ENCODE measurements around the gene ANKRD49. TPM values are rescaled to one million over a fixed set of nuclear protein-coding genes. Genes with fewer than 3 reads are reported as not detected.
A peak's percentile ranks its signal among the peaks of the same experiment; 100 is the strongest.
"Not testable (repeated sequence)": the region's sequence is repeated elsewhere in the genome, so short reads cannot be mapped to it uniquely, and the experiment has no call there.

Gene ANKRD49
- total RNA-seq, 1 donor from 2014 or later: 8.6 TPM

GRCh38 chr11:94506513-94506912 lies 12.7 kb downstream of the ANKRD49 start:
- DNase-seq (ENCODE audit: low read depth, low spot score): not testable (repeated sequence)

- DNase-seq (ENCODE audit: low read depth, low spot score): no peak
These were observed 13.7 kb downstream of the ANKRD49 start for GRCh38 chr11:94507485-94507884.

- DNase-seq (ENCODE audit: low read depth, low spot score): no peak
These were observed 18.4 kb downstream of the ANKRD49 start, which contains the start of gene C11orf97 for GRCh38 chr11:94511932-94512781. Gene C11orf97 (plus strand): TSS chr11:94512461. CDS start chr11:94512529, 68 bp downstream.

- DNase-seq (ENCODE audit: low read depth, low spot score): no peak
These were observed 19.3 kb downstream of the ANKRD49 start for GRCh38 chr11:94513091-94513490.

- no peak for DNase-seq (ENCODE audit: low read depth, low spot score)
These were observed 21.6 kb downstream of the ANKRD49 start for GRCh38 chr11:94515398-94515797.

GRCh38 chr11:94516725-94517124 lies 22.9 kb downstream of the ANKRD49 start:
- no peak for DNase-seq (ENCODE audit: low read depth, low spot score)

GRCh38 chr11:94518300-94518699 lies 24.5 kb downstream of the ANKRD49 start:
- DNase-seq (ENCODE audit: low read depth, low spot score): no peak

- DNase-seq (ENCODE audit: low read depth, low spot score): no peak
These were observed 25.8 kb downstream of the ANKRD49 start for GRCh38 chr11:94519478-94520084.

- no peak for DNase-seq (ENCODE audit: low read depth, low spot score)
These were observed 27.9 kb downstream of the ANKRD49 start for GRCh38 chr11:94521684-94522083.

GRCh38 chr11:94524341-94524740 lies 30.6 kb downstream of the ANKRD49 start:
- no peak for DNase-seq (ENCODE audit: low read depth, low spot score)

- DNase-seq (ENCODE audit: low read depth, low spot score): peak; percentile 53
These were observed 32.0 kb downstream of the ANKRD49 start for GRCh38 chr11:94525546-94526324.

GRCh38 chr11:94526645-94527438 lies 33.1 kb downstream of the ANKRD49 start:
- DNase-seq (ENCODE audit: low read depth, low spot score): no peak

GRCh38 chr11:94528551-94528950 lies 34.8 kb downstream of the ANKRD49 start:
- DNase-seq (ENCODE audit: low read depth, low spot score): no peak

GRCh38 chr11:94532211-94532610 lies 38.4 kb downstream of the ANKRD49 start:
- no peak for DNase-seq (ENCODE audit: low read depth, low spot score)

GRCh38 chr11:94533206-94533605 lies 39.4 kb downstream of the ANKRD49 start:
- no peak for DNase-seq (ENCODE audit: low read depth, low spot score)

GRCh38 chr11:94533696-94534630 lies 40.2 kb downstream of the ANKRD49 start:
- DNase-seq (ENCODE audit: low read depth, low spot score): no peak

- DNase-seq (ENCODE audit: low read depth, low spot score): no peak
These were observed 42.6 kb downstream of the ANKRD49 start for GRCh38 chr11:94536386-94536785.

GRCh38 chr11:94537031-94537600 lies 43.3 kb downstream of the ANKRD49 start:
- DNase-seq (ENCODE audit: low read depth, low spot score): no peak

- DNase-seq (ENCODE audit: low read depth, low spot score): no peak
These were observed 45.6 kb downstream of the ANKRD49 start for GRCh38 chr11:94539420-94539819.

All from pulmonary artery endothelial cell (primary cell).